PC-9 (cell line): ENCODE data around the gene TEN1. TPM values are rescaled to one million over a fixed set of nuclear protein-coding genes. Genes with fewer than 3 reads are reported as not detected.

Experiments
- BruUV-seq: library from RNA; stranded (reverse); fragments of 400-500 nt; replicated peaks from 2 replicates; lab custom pipeline; 2021; lab: Mats Ljungman, UMichigan
- CTCF ChIA-PET: fragments of 300-600 bp; sonication (Branson Sonifier 250); formaldehyde crosslinking; loops from one replicate; lab custom pipeline; 2022; ENCODE audit warnings: antibody characterized with exemption; lab: Charles Lee
- POLR2A ChIA-PET: fragments of 300-600 bp; sonication (Branson Sonifier 250); formaldehyde crosslinking; loops from one replicate; lab custom pipeline; 2022; ENCODE audit warnings: antibody characterized with exemption; ENCODE audit not compliant: unreplicated experiment; lab: Charles Lee
- DNase-seq, 2 experiments: peaks; one replicate each; pipeline versions ENCODE4 v3.0.0 to v3.0.0-alpha.2; 2015 to 2022; ENCODE audit warnings: mixed read lengths in 1 of 2
- H2AFZ ChIP-seq: fragments of 200-600 bp; sonication (generic); 2 replicates; pipeline ENCODE4 v1.8.1; 2017; ENCODE audit warnings: antibody characterized with exemption
- H3F3A ChIP-seq: fragments of 200-600 bp; sonication (generic); 2 replicates; pipeline ENCODE4 v1.8.1; 2017; ENCODE audit warnings: antibody characterized with exemption, mild to moderate bottlenecking, low read depth; ENCODE audit not compliant: insufficient read depth
- H3K27ac ChIP-seq: fragments of 200-600 bp; sonication (generic); 2 replicates; pipeline ENCODE4 v1.6.1; 2016; ENCODE audit warnings: mixed run types
- H3K27me3 ChIP-seq: fragments of 200-600 bp; sonication (generic); 2 replicates; pipeline ENCODE4 v1.6.1; 2016; ENCODE audit warnings: low read depth, mixed run types; ENCODE audit not compliant: insufficient read depth
- H3K36me3 ChIP-seq: fragments of 200-600 bp; sonication (generic); 2 replicates; pipeline ENCODE4 v1.6.1; 2016; ENCODE audit warnings: low read depth, mixed run types
- H3K4me1 ChIP-seq: fragments of 200-600 bp; sonication (generic); replicated peaks from 2 replicates; pipeline ENCODE4 v1.6.1; 2016; ENCODE audit warnings: mixed run types; ENCODE audit not compliant: insufficient read depth
- H3K4me2 ChIP-seq: fragments of 200-600 bp; sonication (generic); 2 replicates; pipeline ENCODE4 v1.6.1; 2017; ENCODE audit warnings: mixed run types
- H3K4me3 ChIP-seq: fragments of 200-600 bp; sonication (generic); 2 replicates; pipeline ENCODE4 v1.6.1; 2016; ENCODE audit warnings: mixed run types
- H3K79me2 ChIP-seq: fragments of 200-600 bp; sonication (generic); 2 replicates; pipeline ENCODE4 v1.6.1; 2017; ENCODE audit warnings: low read depth, mixed run types
- H3K9me2 ChIP-seq: fragments of 200-600 bp; sonication (generic); 2 replicates; pipeline ENCODE4 v1.8.1; 2017; ENCODE audit warnings: mild to moderate bottlenecking; ENCODE audit not compliant: insufficient read depth
- H3K9me3 ChIP-seq: fragments of 200-600 bp; sonication (generic); 2 replicates; pipeline ENCODE4 v1.8.1; 2016; ENCODE audit warnings: low read depth; ENCODE audit not compliant: insufficient read depth
- H4K20me1 ChIP-seq: fragments of 200-600 bp; sonication (generic); 2 replicates; pipeline ENCODE4 v1.8.1; 2017; ENCODE audit not compliant: insufficient read depth
- CTCF ChIP-seq: fragments of 200-600 bp; sonication (generic); conservative IDR thresholded peaks from 2 replicates; pipeline ENCODE4 v1.6.1; 2017; ENCODE audit warnings: mixed run types, antibody characterized with exemption, mild to moderate bottlenecking, moderate library complexity
- EZH2 ChIP-seq: fragments of 200-600 bp; sonication (generic); IDR thresholded peaks from 2 replicates; pipeline ENCODE4 v1.8.0; 2017; ENCODE audit warnings: antibody characterized with exemption, low read depth
- intact Hi-C: fragments of 100-400 bp; cut with micrococcal nuclease; formaldehyde crosslinking; loops from one replicate; pipeline ENCODE4 v1.10.0; 2022; ENCODE audit not compliant: unreplicated experiment
- total RNA-seq: library from RNA; stranded (reverse); gene quantifications from 2 replicates; pipeline ENCODE4 v1.2.3, GENCODE V29; 2021

The TEN1 gene
- total RNA-seq, 1 experiment from 2014 or later: 22.7 TPM

GRCh38 chr17:76017481-76018339 is 38.7 kb downstream of the TEN1 start:
- intact Hi-C loops: no loop called here
- no peak for TF ChIP-seq EZH2
- TF ChIP-seq CTCF: no peak
- Histone ChIP-seq H3K9me2 (no peaks in the 10 kb centered on the region), H3K9me3 (no peaks in the 10 kb centered on the region), H3K27ac (no peak overlapping the region), H3K36me3 (no peaks in the 10 kb centered on the region), H3K27me3 (no peaks in the 10 kb centered on the region), H3K79me2 (no peaks in the 10 kb centered on the region), H3K4me1 (no peaks in the 10 kb centered on the region), H2AFZ (no peak overlapping the region), H3F3A (no peaks in the 10 kb centered on the region), H4K20me1 (no peaks in the 10 kb centered on the region), H3K4me3 (no peak overlapping the region), H3K4me2 (no peak overlapping the region)
- BruUV-seq: no TSS peak
- CTCF ChIA-PET: interaction anchor here (0.6 kb wide), 1 partner anchor 101 kb away, joined by 4 read pairs; no protein-coding TSS in a partner anchor
- DNase-seq: no peak
- POLR2A ChIA-PET: no interaction called here

DNA sequence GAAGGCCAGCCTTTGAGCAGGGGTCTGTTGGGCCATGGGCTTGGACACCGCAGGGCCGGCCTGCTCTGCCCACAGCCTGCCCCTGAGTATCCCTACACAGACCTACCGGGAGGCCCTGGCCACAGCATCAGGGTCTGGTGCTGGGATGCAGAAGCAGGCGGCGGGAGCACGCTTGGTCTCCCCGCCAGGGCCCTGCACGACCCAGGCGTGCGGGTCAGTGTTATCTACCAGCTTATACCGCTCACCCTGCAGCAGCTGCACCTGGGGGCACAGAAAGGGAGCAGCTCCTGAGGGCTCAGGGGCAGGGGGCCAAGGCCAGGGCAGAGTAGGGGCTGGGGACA is 39.3 kb downstream of the TEN1 start:
- H3K4me1 ChIP-seq: no peaks in the 10 kb centered on the region
- H3K4me2 ChIP-seq: no peak overlapping the region
- H3K27ac ChIP-seq: no peak overlapping the region
- no peaks in the 10 kb centered on the region for H3K79me2 ChIP-seq
- POLR2A ChIA-PET: no interaction called here
- no peaks in the 10 kb centered on the region for H3K36me3 ChIP-seq
- no peak overlapping the region for H3K4me3 ChIP-seq
- H4K20me1 ChIP-seq: no peaks in the 10 kb centered on the region
- CTCF ChIA-PET: no interaction called here
- BruUV-seq: no TSS peak
- no peaks in the 10 kb centered on the region for H3K9me3 ChIP-seq
- no peaks in the 10 kb centered on the region for H3K27me3 ChIP-seq
- no peak for DNase-seq
- no peak overlapping the region for H2AFZ ChIP-seq
- no peak for TF ChIP-seq EZH2
- no peak for TF ChIP-seq CTCF
- H3K9me2 ChIP-seq: no peaks in the 10 kb centered on the region
- no peaks in the 10 kb centered on the region for H3F3A ChIP-seq
- intact Hi-C loops: no loop called here

- H3K4me3 ChIP-seq: no peak overlapping the region
- H3K27ac ChIP-seq: no peak overlapping the region
- no peak for DNase-seq
- H3F3A ChIP-seq: no peaks in the 10 kb centered on the region
- CTCF ChIA-PET: no interaction called here
- no peaks in the 10 kb centered on the region for H4K20me1 ChIP-seq
- no TSS peak for BruUV-seq
- no peak overlapping the region for H2AFZ ChIP-seq
- H3K27me3 ChIP-seq: no peaks in the 10 kb centered on the region
- H3K4me2 ChIP-seq: no peak overlapping the region
- no peak for TF ChIP-seq EZH2
- TF ChIP-seq CTCF: no peak
- H3K4me1 ChIP-seq: no peaks in the 10 kb centered on the region
- POLR2A ChIA-PET: no interaction called here
- intact Hi-C loops: no loop called here
- H3K36me3 ChIP-seq: no peaks in the 10 kb centered on the region
- no peaks in the 10 kb centered on the region for H3K9me2 ChIP-seq
- H3K79me2 ChIP-seq: no peaks in the 10 kb centered on the region
- H3K9me3 ChIP-seq: no peaks in the 10 kb centered on the region
Measured at GRCh38 chr17:76018801-76019200, 39.8 kb downstream of the TEN1 start.
